ENCODE results near the gene BTG1. TPM values are rescaled to one million over a fixed set of nuclear protein-coding genes. Genes with fewer than 3 reads are reported as not detected.

Gene BTG1
- total RNA-seq, 1 experiment from 2014 or later = 23.1 TPM

- H3K9me3 ChIP-seq = no peaks in the 10 kb centered on the region
- Mint-ChIP-seq H3K27me3 (ENCODE audit: insufficient read depth, unreplicated experiment) (no peaks in the 10 kb centered on the region), H3K27ac (ENCODE audit: unreplicated experiment) (no peak overlapping the region), H3K36me3 (ENCODE audit: insufficient read depth, unreplicated experiment) (peaks cover 4% of the 10 kb centered on the region), H3K4me1 (ENCODE audit: low read depth, unreplicated experiment) (peaks cover 19% of the 10 kb centered on the region), H3K4me3 (ENCODE audit: unreplicated experiment) (no peak overlapping the region), H3K9me3 (ENCODE audit: unreplicated experiment) (no peaks in the 10 kb centered on the region)
- TF ChIP-seq CTCF (IDR thresholded peaks at IDR 0.05; ENCODE audit: insufficient read depth in 1 of 2, low read depth in 1 of 2, low read length in 1 of 2, severe bottlenecking in 1 of 2, unreplicated experiment in 1 of 2) = no peak
- H3K36me3 ChIP-seq (ENCODE audit: control insufficient read depth, insufficient read depth, low read length) = no peaks in the 10 kb centered on the region
- no TSS peak for BruUV-seq (replicated peaks)
- intact Hi-C loops (cut with micrococcal nuclease; ENCODE audit: unreplicated experiment) = no loop called here
- H3K4me1 ChIP-seq = peaks cover 23% of the 10 kb centered on the region
- no peak overlapping the region for H3K4me3 ChIP-seq (ENCODE audit: low read depth, low read length)
- ChIA-PET CTCF (no interaction called here), POLR2A (interaction anchor here (1.0 kb wide), 1 partner anchor 13 kb away, joined by 4 read pairs; the partner anchor contains the start of gene BTG1)
- no peak for DNase-seq
- no peaks in the 10 kb centered on the region for H3K27me3 ChIP-seq (replicated peaks; ENCODE audit: control insufficient read depth, insufficient read depth, low read length)
Measured at GRCh38 chr12:92133171-92133570, 12.5 kb downstream of the BTG1 start.

GRCh38 chr12:92132288-92132687 lies 13.4 kb downstream of the BTG1 start:
- Mint-ChIP-seq H3K4me1 (ENCODE audit: low read depth, unreplicated experiment) (peaks cover 19% of the 10 kb centered on the region), H3K27me3 (ENCODE audit: insufficient read depth, unreplicated experiment) (no peaks in the 10 kb centered on the region), H3K27ac (ENCODE audit: unreplicated experiment) (no peak overlapping the region), H3K36me3 (ENCODE audit: insufficient read depth, unreplicated experiment) (no peaks in the 10 kb centered on the region), H3K4me3 (ENCODE audit: unreplicated experiment) (no peak overlapping the region), H3K9me3 (ENCODE audit: unreplicated experiment) (no peaks in the 10 kb centered on the region)
- intact Hi-C loops (cut with micrococcal nuclease; ENCODE audit: unreplicated experiment) = no loop called here
- CTCF ChIA-PET = no interaction called here
- Histone ChIP-seq H3K27me3 (replicated peaks; ENCODE audit: control insufficient read depth, insufficient read depth, low read length) (no peaks in the 10 kb centered on the region), H3K4me3 (ENCODE audit: low read depth, low read length) (no peak overlapping the region), H3K36me3 (ENCODE audit: control insufficient read depth, insufficient read depth, low read length) (no peaks in the 10 kb centered on the region), H3K4me1 (peaks cover 16% of the 10 kb centered on the region), H3K9me3 (no peaks in the 10 kb centered on the region)
- no peak for DNase-seq
- TF ChIP-seq CTCF (IDR thresholded peaks at IDR 0.05; ENCODE audit: insufficient read depth in 1 of 2, low read depth in 1 of 2, low read length in 1 of 2, severe bottlenecking in 1 of 2, unreplicated experiment in 1 of 2) = no peak
- BruUV-seq (replicated peaks) = no TSS peak
- POLR2A ChIA-PET = no interaction called here

DNA sequence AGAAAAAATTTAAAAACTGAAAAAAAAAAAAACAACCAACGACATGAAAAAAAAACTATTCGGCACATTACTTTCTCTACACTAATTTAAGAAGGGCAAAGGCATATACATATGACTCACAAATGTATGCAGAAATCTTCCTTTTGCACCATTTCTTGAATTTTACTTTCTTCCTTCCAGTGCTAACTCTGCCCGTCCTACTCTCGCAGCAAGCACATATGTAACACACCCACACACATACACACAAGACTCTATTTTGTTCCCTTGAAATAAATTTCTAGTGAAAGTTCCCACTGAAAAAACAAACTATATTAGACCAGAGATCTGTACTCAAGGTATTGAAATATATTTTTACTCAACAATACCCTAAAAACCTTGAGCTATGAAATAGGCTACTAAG lies 14.6 kb downstream of the BTG1 start:
- Histone ChIP-seq H3K9me3 (no peaks in the 10 kb centered on the region), H3K4me1 (peaks cover 5% of the 10 kb centered on the region), H3K27me3 (replicated peaks; ENCODE audit: control insufficient read depth, insufficient read depth, low read length) (no peaks in the 10 kb centered on the region), H3K36me3 (ENCODE audit: control insufficient read depth, insufficient read depth, low read length) (no peaks in the 10 kb centered on the region), H3K4me3 (ENCODE audit: low read depth, low read length) (no peak overlapping the region)
- BruUV-seq (replicated peaks) = no TSS peak
- Mint-ChIP-seq H3K36me3 (ENCODE audit: insufficient read depth, unreplicated experiment) (no peaks in the 10 kb centered on the region), H3K4me1 (ENCODE audit: low read depth, unreplicated experiment) (peaks cover 12% of the 10 kb centered on the region), H3K9me3 (ENCODE audit: unreplicated experiment) (no peaks in the 10 kb centered on the region), H3K27ac (ENCODE audit: unreplicated experiment) (no peak overlapping the region), H3K27me3 (ENCODE audit: insufficient read depth, unreplicated experiment) (no peaks in the 10 kb centered on the region), H3K4me3 (ENCODE audit: unreplicated experiment) (no peak overlapping the region)
- intact Hi-C loops (cut with micrococcal nuclease; ENCODE audit: unreplicated experiment) = no loop called here
- ChIA-PET CTCF (no interaction called here), POLR2A (no interaction called here)
- no peak for TF ChIP-seq CTCF (IDR thresholded peaks at IDR 0.05; ENCODE audit: insufficient read depth in 1 of 2, low read depth in 1 of 2, low read length in 1 of 2, severe bottlenecking in 1 of 2, unreplicated experiment in 1 of 2)
- no peak for DNase-seq

Measured in Caco-2 (cell line).